ENCODE measurements around the gene AHDC1. TPM values are rescaled to one million over a fixed set of nuclear protein-coding genes. Genes with fewer than 3 reads are reported as not detected.

The AHDC1 gene
- total RNA-seq, 1 donor from 2014 or later: 21.4 TPM

DNA sequence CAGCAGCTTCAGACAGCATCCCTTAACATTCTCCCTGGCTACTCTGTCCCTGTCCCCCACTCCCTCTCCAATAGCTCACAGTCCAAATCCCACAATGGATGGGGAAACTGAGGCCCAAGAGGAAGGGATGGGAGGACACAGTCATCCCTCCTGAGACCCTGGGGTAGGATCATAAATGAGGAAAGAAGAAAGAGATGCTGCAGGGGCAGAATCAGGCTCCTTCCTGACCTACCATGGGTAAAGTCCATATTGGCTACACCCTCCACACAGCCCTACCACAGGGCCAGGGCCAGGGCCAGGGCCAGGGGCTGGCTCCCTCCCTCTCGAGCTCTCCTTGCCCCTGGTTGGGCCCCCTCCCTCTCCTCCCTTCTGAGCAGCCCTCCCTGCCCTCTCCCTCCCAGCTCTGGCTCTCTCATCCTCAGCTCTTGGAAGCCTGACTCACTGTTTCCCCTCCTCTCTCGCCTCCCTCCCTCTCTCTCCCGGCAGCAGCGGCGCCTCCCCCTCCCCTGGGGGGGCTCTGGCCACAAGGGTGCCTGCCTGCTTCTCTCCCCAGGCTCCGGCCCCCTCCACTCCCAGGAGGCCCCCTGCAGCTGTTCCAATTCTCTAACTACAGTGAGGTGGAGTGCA, 4.9 kb downstream of the AHDC1 start:
- intact Hi-C loops (cut with micrococcal nuclease): no loop called here

DNA sequence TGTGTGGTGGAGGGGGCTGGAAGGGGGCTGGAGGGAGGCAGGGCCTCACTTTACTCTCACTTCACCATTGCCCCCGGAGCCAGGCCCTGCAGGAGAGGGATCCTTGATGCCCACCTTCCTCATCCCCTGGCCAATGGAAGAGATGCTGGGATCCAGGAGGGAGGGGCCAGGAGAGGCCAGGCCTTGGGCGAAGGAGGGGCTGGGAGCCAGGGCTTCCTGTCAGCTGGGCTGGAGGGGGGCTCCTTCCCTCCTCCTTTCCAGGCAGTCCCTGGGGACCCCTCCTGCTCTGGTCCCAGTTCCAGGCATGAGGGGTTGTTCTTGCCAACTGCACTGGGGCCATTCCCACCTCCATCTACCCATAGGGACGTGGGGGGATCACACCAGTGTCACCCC, 5.7 kb downstream of the AHDC1 start:
- intact Hi-C loops (cut with micrococcal nuclease): no loop called here

- intact Hi-C loops (cut with micrococcal nuclease): no loop called here
These were observed 6.2 kb downstream of the AHDC1 start for GRCh38 chr1:27597516-27598294.

DNA sequence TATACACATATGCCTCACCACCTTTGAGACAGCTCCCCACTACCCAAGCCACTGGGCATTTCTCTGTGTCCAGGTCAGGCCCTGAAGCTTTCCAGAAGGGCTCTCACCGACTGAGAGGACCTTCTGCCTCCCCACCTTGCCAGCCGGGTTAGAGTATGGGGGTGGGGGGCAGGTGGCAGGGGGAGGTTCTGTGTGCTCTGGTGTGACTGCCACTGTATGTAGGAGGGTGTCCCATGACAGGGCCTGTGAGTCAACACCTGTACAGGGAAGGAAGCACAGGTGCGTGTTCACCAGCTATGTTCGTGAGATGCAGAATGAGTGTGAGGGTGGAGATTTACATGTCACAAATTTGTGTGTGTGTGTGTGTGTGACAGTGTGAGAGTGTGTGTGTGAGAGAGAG, 7.0 kb downstream of the AHDC1 start:
- intact Hi-C loops (cut with micrococcal nuclease): no loop called here

- intact Hi-C loops (cut with micrococcal nuclease): no loop called here
These were observed 7.7 kb downstream of the AHDC1 start for GRCh38 chr1:27596261-27596660.

- intact Hi-C loops (cut with micrococcal nuclease): no loop called here
These were observed 8.3 kb downstream of the AHDC1 start for GRCh38 chr1:27595597-27595996.

- intact Hi-C loops (cut with micrococcal nuclease): no loop called here
These were observed 9.1 kb downstream of the AHDC1 start for GRCh38 chr1:27594564-27595510.

- intact Hi-C loops (cut with micrococcal nuclease): no loop called here
These were observed 10.0 kb downstream of the AHDC1 start for GRCh38 chr1:27593678-27594563.

DNA sequence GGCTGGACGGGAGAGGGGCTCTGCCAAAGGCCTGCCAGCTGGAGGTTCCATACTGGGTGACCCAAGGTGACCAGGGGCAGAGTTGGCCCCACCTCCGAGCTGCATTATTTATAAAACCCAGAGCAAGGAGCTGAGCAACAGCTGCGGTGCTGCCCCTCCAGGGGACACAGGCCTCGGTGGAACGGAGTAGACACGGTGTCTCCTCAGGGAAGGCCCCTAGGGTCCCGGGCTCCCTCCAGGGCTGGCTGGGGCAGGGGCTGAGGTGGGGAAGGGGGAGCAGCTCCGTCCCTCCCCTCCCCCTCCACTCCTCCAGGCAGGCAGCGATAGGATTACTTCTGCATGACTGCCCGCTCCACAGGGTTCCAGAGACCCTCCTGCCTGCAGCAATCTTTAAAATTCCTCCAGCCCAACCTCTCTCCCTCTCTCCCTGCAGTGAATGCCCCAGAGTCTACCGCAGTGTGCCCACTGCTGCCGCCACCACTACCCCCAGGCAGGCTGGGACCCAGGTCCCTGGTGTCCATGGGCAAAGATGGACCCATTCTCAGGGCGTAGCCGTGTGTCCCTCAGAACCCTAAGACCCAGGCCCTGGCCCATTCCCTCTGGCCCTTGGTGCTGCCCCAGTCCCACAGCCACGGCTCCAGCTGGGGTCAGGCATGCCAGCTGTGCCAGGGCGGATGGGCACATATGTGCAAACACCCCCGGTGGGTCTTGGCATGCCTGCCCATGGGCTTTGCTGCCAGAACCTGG, 10.8 kb downstream of the AHDC1 start:
- intact Hi-C loops (cut with micrococcal nuclease): no loop called here

GRCh38 chr1:27592232-27592930, 11.6 kb downstream of the AHDC1 start:
- intact Hi-C loops (cut with micrococcal nuclease): no loop called here

DNA sequence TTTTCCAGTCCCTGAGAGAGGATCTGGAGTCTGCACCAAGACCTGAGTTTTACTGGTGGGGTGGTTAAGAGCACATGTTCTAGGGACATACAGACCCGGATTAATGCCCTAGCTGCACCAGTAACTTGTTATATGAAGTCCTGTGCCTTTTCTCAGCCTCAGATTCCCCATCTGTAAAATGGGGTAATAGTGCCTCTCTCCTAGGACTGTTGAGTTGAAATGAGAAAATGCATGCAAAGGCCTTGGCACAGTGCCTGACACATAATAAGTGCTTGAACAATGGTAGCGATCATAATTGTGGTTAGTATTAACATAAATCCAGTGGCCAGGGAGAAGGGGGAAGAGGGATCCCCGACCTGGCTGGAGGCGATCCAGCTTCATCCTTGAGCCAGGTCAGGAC, 12.3 kb downstream of the AHDC1 start:
- intact Hi-C loops (cut with micrococcal nuclease): no loop called here

DNA sequence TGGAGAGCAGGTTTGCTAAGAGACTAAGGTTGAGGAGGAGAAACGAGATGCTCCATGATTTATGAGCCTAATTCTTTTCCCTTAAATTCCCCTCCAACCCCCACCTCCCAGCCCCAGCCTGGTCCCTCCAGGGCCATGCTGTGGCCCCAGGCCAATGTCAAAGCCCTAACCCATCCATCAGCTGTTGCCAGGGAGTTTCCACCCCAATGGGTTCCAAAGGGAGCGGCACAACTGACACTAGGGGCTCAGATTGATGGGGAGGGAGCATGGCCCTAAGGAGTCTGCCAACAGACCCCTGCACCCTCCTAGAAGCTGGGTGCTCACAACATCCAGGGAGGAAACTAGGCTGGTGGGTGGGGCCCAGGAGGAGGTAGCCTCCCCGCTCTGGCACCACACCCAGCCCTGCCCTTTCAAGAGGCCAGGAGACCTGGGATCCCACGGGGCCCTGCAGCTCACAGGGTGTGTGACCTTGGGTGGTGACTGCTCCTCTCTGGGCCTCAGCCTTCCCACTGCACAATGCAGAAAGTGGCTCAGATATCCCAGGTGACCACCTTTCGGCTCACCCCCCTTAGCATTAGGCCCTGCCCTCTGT, 12.9 kb downstream of the AHDC1 start:
- intact Hi-C loops (cut with micrococcal nuclease): no loop called here

DNA sequence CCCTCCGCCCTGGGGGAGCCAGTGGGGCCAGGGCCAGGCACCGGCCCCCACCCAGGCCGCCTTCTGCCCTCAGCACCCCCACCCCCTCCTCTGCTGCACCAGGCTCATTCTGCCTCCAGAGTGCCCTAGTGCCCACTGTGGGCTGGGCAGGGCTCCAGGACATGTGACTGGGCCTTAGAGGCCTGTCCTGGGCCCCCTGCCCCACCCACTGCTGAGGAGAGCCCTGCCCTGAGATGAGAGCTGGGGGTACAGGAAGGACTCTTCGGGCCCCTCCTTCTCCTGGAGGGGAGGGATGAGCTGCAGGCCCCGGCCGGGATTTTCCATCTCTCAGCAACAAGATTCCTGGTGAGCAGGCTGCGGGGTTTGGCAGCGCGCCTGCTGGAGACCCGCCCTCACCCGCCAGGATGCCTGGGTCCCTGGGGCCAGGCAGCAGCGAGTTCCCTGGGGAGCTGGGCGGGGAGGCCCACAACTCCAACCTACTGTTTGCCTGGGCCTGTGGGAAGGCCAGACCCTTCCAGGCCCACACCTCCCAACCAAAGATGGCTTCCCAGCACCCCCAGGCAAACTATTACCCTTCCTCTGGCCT, 14.0 kb downstream of the AHDC1 start:
- intact Hi-C loops (cut with micrococcal nuclease): no loop called here

GRCh38 chr1:27589441-27589840, 14.5 kb downstream of the AHDC1 start:
- intact Hi-C loops (cut with micrococcal nuclease): no loop called here

GRCh38 chr1:27588256-27589232, 15.4 kb downstream of the AHDC1 start:
- intact Hi-C loops (cut with micrococcal nuclease): no loop called here

DNA sequence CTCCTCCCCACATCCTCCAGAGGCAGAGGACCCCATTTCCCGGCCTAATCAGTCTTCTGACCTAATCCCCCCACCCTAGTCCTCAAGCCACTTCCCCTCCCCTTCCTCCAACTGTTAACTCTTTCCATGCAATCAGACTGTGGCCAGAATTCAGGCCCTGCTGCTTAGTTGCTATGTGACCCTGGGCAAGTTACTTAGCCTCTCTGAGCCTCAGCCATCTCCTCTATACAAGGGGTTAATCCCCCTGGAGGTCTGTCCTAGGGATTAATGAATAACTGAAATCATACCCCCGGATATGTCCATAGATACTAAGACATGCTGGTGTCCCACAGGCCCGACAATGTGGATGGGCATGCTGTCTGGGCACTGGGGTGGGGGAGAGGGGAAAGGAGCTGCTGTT, 18.3 kb downstream of the AHDC1 start:
- intact Hi-C loops (cut with micrococcal nuclease): no loop called here

DNA sequence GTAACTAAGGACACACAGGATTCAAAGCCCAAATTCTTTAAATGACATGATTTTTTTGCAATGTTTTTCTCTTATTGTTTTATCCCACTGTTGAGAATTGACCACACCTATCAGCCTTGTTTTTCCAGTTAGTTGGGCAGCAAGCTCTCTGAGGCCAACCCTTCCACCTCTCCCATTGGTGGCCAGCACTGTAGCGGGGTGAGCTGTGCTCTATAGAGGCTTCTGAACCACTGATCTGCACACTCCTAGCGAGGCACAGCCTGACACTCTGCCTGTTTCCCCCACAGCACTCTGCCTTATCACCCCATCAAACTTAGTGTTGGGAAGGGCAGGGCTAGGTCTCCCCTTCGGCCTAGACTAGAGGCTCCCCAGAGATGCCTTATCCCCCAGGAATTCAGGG, 19.5 kb downstream of the AHDC1 start:
- intact Hi-C loops (cut with micrococcal nuclease): no loop called here

- intact Hi-C loops (cut with micrococcal nuclease): no loop called here
These were observed 20.5 kb downstream of the AHDC1 start for GRCh38 chr1:27583479-27583878.

All from T-helper 2 cell treated with Interferon-gamma antibody and Interleukin-4, amounts not matched to agents 100 ng/mL and 5 ng/mL, for 36 hours (primary cell).